Activated CD4-positive, CD25-positive, alpha-beta regulatory T cell treated with anti-CD3 and anti-CD28 coated beads, Interleukin-2, amount 50 U/mL, for 16 hours (primary cell): Measurements from ENCODE around the gene TNFAIP6.
"Not testable (repeated sequence)": the region's sequence is repeated elsewhere in the genome, so short reads cannot be mapped to it uniquely, and the experiment has no call there.

ENCODE experiments used
- DNase-seq: peaks from one replicate; pipeline ENCODE4 v3.0.0-alpha.2; 2020; ENCODE audit warnings: low read depth, low spot score

Gene TNFAIP6, protein sequence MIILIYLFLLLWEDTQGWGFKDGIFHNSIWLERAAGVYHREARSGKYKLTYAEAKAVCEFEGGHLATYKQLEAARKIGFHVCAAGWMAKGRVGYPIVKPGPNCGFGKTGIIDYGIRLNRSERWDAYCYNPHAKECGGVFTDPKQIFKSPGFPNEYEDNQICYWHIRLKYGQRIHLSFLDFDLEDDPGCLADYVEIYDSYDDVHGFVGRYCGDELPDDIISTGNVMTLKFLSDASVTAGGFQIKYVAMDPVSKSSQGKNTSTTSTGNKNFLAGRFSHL

DNA sequence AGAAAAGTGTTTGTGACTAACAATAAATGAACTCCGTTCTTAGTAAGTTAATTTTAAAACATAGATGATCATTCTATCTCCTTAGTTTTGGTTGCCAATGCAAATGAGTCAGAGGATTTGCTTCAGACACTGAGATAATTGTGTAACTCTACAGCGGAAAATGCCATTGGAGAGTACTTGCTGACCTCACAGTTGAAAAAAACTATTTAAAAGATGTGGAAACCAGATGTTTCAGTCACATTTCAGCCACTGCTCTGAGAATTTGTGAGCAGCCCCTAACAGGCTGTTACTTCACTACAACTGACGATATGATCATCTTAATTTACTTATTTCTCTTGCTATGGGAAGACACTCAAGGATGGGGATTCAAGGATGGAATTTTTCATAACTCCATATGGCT, at the start of gene TNFAIP6:
Gene TNFAIP6, plus strand, starts transcription at position 234 of the 400 bp plus-strand sequence. Its CDS starts 75 bp downstream, at position 309.
- no peak for DNase-seq

DNA sequence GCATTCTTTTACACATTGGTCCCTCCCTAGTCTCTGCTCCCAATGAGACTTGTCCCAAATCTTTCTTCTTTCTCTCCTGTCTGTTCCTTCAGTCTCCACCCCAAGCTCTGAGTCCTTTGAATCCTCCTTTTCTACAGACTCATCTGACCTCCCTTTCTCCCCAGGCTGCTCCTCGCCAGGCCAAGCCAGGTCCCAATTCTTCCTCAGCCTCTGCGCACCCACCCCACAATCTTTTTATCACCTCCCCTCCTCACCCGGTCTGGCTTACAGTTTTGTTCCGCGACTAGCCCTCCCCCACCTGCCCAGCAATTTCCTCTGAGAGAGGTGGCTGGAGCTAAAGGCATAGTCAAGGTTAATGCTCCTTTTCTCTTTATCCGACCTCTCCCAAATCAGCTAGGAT, 47.1 kb upstream of the TNFAIP6 start:
- not testable (repeated sequence) for DNase-seq

DNA sequence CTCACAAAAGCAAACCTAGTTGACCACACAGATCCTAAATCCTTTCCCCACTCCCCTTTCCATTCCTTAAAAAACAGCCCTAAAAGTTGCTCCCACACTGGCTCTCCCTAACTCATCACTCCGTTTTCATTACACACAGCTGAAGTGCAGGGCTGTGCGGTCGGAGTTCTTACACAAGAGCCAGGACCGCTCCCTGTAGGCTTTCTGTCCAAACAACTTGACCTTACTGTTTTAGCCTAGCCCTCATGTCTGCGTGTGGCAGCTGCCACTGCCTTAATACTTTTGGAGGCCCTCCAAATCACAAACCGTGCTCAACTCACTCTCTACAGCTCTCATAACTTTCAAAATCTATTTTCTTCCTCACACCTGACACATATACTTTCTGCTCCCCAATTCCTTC, 45.0 kb upstream of the TNFAIP6 start:
- not testable (repeated sequence) for DNase-seq

DNA sequence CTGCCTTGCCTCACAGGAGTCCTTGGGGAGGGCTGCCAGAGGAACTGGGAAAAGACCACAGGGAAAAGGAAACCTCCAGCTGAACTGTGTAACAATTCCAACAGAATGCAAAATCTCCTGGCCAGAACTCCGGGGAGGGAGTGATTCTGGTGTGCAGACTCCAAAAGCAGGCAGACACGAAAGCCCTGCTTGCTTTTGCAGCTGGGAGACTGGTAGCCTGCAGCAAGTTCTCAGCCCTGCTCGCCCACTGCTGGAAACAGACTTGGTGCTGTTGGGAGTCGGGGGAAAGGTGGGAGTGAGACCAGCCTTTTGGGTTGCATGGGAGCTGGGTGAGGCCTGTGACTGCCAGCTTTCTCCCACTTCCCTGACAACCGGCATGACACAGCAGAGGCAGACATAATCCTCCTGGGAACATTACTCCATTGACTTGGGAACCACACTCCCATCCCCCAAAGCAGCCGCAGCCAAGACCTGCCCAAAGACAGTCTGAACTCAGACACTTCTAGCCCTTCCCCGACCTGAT, 42.0 kb upstream of the TNFAIP6 start:
- no peak for DNase-seq

DNA sequence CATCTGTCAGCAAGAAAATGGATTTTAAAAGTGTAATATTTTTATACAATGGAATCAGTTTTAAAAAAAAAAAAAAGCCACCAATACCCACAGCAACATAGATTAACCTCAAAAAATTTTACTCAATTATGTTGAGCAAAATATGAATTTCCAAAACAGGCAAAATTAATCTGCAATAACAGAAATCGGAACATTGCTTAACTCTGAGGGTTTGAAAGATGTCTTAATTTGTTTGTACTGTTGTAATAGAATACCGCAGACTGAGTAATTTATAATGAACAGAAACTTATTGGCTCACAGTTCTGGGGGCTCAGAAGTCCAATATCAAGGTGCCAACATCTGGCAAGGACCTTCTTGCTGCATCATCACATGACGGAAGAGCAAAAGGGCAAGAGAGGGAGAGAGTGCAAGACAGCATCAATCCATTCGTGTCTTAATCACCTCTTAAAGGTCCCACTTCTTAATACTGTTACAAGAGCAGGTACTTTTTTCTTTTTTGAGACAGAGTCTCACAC, 31.8 kb upstream of the TNFAIP6 start:
- DNase-seq, result no peak

DNA sequence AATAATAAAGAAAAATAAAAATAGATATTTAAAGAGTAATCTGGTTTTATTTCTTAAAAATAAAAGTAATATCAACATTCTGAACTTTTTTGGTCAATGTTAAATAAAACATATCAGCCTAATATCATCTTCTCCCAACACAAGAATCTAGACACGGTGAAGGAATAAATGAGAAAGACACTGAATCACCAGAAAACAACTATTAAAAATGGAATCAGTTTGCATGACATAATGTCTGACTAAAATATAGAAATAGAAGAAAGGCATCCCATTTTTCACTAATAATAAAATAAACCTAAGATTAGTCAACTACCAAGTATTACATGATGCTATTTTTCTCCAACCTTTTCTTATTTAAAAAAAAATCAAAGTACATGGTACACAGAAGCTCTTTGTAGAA, 30.8 kb upstream of the TNFAIP6 start:
- DNase-seq, result no peak

DNA sequence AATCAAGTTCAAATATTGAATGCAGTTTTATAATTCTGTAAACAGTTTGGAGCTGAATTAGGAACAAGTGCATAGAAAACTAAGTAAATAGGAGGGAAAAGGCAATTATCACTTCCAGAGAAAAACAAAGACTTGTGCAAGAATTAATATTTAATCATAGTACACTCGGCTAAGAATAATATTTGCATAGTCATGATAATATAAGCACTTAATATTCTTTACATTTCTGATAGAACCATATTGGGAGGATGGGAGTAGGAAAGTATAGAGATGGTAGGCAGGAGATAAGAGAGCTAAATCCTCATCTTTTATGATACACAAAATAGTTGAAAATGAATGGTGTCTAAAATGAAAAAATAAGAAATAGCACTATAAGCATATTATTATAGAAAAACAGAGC, 27.4 kb upstream of the TNFAIP6 start:
- DNase-seq, result no peak

DNA sequence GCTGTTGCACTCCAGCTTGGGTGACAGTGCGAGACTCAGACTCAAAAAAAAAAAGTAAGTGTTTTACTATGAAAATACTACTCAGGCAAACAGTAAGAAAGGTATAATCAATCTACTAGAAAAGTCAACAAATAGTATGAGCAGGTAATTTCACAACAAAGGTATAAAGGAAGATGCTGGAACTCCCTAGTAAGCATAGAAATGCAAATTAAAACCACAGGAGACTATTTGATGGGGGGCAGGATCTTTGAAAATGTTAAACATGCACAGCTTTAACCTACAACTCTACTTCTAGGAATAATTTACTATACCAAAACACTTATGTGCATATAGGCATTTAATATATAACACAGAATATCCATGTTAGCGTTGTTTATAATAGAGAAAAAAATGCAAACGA, 24.3 kb upstream of the TNFAIP6 start:
- DNase-seq, result no peak

DNA sequence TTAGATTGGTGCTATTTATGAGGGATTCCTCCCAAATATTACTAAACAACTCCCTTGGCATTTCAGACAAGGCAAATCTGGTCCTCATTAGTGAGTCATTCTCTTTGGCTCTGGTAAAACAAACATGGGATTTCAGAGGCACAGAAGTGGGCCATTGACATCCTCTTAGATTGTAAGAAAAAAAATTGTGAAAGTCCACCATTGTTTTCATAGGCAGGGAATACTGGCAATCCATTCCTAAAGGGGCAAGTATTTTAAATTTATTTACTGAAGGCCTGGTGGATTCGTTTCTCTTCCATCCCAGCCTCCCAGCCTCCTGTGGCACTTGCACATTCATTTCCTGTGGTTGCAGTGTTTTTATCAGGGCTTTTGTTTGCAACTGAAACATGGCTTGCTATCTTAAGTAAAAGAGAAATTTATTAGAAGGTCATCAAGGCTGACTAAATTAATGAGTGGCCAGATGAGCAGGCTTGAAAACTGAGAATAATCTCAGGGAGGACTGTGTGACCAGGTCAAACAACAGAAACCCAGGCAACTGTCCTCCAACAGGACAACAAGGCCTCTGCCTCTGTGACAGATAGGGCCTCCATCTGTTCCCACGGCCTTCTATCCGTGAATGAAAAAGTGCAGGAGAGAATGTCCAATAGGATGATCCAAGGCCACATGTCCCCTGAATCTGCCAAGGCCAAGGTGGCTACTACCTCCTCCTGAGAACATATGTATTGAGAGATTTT, 23.1 kb upstream of the TNFAIP6 start:
- no peak for DNase-seq

DNA sequence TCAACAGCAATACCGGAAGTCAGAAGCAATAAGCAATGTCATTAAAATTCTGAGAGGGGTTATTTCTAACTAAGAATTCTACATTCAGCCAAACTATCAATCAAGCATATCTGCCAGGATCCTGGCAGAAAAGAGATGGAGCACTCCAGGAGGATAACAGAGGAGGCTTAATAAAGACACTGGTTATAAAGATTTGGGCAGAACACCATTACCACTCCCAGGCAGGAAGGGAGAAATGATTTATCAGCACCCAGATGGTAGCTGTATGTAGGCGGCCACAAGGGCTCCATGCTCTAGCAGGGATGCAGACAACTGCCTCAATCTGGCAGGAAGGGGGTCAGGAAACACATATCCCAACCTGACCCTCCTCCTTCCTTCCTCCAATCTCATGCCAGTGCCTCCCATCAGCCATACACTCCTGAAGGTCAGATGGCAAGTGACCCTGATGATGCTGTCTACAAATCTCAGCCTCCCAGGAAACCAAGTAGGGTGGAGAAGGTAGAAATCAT, 20.5 kb upstream of the TNFAIP6 start:
- DNase-seq, result no peak

DNA sequence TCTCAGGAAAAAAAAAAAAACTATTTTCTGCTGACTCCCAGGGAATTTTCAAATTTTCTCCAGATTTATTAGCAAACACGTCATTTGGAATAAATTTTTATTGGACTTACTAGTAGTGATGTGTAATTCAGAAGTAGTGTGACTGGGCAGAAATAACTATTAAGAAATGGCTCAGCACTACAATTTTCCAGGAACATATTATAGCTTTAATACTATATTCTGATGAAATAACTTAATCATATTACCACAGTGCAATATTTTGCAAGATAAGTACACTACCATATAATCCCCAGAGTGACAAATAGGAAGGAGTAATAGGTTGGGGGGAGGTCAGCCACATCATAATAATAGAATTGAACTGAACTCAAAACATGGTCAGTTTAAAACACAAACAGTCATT, 19.7 kb upstream of the TNFAIP6 start:
- DNase-seq, result no peak

DNA sequence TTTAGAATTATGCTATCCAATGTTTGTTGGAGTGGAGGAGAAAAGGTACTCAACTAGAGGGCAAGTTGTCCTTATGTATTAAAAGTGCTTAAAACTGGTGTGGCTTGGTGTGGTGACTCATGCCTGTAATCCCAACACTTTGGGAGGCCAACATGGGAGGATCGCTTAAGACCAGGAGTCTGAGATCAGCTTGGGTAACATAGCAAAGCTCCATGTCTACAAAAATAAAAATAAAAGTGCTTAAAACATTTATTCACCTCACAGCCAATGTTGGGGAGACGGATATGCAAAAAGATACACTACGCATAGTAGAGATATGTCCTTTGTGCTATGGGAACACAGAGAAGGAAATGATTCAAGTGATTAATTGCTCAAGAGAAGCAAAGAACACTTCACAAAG, 19.3 kb upstream of the TNFAIP6 start:
- DNase-seq, result no peak

DNA sequence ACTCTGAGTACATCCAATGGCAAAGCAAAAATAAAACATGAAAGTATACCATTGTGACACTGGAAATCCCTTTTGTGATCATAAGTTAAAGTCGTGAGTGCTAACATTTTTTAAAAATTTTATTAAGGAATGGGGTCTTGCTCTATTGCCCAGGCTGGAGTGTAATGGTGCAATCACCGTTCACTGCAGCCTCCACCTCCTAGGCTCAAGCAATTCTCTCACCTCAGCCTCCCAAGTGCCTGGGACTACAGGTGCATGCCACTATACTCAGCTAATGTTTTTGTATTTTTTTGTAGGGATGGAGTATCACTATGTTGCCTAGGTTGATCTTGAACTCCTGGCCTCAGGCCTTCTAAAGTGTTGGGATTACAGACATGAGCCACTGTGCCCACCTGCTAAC, 14.3 kb upstream of the TNFAIP6 start:
- DNase-seq, result no peak

DNA sequence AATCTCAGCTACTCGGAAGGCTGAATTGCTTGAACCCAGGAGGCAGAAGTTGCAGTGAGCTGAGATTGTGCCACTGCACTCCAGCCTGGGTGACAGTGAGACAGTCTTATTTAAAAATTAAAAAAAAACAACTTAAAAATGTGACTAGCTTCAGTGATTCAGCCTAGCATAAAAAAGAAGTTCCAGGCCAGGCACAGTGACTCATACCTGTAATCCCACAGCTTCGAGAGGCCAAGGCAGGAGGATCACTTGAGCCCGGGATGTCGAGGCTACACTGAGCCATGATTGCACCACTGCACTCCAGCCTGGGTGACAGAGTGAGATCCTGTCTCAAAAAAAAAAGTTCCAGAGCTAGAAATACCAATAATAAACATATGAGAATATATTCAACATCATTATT, 13.2 kb upstream of the TNFAIP6 start:
- DNase-seq, result not testable (repeated sequence)

DNA sequence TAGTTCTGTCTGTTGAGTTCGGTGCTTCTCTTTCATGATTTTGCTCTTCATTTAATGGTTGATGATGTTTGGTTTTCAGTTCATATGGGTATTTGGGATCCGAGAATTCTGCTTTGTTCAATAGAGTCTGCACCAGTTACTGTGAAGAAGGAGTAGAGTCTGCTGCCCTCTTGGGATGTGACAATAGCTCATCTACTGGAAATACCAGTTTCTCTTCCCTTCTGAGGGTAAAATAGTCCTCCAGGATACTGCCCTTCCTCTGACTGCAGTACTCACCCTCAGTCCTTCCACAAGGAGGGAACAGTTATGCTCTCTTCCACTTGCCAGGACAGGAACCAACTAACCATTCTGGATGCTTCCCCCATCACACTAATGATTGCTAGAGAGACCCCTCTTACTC, 12.5 kb upstream of the TNFAIP6 start:
- no peak for DNase-seq

DNA sequence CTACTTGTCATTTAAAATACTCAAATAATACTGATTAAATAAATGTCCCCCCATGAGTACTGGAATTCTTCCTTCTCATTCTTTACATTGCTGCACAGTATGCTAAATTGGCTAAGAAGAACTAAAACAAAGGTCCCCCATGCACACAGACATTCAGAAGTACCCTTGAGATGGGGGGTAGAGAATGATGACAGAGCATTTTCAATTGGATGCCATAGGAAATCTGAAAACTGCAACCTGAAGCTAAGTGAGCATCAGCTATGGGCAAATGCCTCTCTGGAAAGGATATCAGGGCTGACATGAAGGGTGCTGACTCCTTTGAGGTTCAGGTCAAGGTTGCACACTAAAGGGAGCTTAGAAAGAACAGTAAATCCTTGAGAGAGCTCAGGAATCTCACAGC, 10.1 kb upstream of the TNFAIP6 start:
- DNase-seq, result no peak

DNA sequence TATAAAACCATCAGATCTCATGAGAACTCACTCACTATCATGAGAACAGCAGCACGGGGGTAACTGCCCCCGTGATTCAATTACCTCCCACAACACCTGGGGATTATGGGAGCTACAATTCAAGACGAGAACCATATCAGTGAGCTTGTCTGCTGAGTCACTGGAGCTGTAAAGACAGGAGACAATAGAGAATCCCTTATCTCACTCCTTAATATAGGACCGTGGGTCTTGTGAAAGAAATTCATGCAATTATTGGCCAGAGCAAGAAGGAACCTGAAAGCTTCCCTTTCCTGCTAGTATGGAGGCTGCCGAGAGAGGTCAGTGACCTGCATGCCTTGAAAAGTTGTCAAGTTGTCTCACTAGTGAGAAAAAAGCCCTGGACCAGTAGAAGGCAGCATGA, 9.5 kb upstream of the TNFAIP6 start:
- DNase-seq, result no peak

DNA sequence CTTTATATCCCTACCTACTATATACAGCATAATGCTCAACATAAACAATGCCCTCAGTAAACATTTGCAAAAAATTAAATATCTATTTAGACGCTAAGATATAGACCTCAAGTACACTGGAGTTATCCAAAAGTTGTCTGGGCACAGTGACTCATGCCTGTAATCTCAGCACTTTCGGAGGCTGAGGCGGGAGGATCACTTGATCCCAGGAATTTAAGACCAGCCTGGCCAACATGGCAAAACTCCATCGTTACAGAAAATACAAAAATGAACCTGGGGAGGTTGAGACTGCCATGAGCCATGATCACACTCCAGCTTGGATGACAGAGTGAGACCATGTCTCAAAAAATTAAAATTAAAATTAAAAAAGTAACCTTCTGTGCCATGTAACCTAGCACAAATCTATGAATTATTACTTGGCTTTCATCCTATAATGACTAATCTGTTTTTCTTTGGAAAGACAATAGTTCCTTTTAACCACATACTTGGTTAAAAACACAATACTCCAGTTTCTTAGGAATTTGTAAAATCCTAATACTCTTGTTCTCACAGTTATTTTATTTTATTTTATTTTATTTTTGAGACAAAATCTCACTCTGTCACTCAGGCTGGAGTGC, 6.7 kb upstream of the TNFAIP6 start:
- no peak for DNase-seq

DNA sequence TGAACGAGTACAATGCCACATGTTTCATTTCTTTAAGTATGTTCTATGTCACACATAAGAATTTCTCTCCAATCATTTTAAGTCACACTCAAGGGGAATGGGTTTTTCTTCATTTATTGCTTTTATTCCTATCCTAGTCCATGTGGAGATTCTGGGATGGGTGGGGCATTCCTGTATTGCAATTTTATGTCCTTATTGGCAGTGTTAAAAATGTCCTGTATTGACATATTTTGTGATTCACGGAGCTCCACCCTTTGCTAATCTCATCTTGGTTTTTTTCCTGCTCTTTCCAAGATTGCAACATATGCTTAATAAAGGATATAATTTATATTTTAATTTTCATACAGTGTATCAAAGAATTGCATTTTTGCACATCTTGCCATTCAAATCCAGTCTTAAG, 3.4 kb upstream of the TNFAIP6 start:
- DNase-seq, result no peak

DNA sequence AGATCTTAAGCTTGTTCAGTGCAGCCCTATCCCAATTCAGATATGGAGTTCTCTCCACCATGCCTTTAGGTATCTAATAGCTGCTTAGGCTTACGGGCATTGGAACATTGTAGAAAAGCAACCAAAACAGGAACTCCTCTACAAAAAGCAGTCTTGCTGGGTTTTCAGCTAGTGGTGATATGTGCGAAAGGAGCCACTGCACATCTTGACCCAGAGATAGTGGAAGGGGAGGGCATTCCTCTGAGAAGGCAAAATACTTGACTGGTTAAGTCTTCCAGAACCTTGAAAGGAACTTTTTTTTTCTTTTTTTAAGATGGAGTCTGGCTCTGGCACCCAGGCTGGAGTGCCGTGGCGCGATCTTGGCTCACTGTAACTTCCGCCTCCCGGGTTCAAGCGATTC, 2.6 kb upstream of the TNFAIP6 start:
- no peak for DNase-seq

DNA sequence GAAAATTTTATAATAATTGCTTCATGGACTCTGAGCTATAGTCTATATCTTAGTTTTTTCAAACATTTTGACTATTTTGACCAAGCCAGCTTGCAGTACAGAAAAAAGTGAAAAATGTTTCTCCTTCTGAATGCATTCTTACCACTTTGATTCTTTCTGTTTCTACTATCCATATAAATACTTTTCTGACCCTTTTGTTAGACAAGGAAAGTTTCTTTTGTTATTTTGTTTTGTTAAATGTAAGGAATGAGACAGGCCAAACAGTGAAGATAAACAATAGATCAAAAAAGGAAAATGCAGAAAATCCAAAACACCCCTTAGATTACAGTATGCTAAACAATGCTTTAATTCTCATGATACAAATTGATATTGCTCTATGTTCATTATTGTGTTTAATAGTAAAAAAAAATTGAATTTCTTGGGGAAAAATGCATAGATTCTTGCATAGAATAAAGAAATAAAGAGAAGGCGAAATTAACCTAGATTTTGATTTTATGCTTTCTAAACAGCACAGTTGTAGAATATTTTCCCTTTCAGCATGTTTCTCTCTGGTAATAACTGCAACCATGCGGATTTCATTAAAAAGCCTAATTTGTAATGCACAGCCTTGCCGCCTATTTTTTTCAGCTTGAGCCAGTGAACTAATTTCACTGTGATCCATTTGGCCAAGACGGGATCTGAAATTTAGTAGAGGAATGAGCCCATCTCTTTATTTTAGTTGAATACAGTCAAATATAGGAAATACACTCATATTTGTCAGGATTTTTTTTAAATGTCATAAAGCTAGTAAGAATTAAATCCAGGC, 976 bp downstream of the TNFAIP6 start:
- no peak for DNase-seq
